SU-DHL-6 (cell line): ENCODE data around the gene CDKN1A.
A peak's percentile ranks its signal among the peaks of the same experiment; 100 is the strongest.
"Not testable (repeated sequence)": the region's sequence is repeated elsewhere in the genome, so short reads cannot be mapped to it uniquely, and the experiment has no call there.

Experiments
- H2AFZ ChIP-seq: fragments of 200-600 bp; sonication (generic); 2 replicates; pipeline ENCODE4 v1.6.1; 2014; ENCODE audit warnings: low read depth, mild to moderate bottlenecking, moderate library complexity, mixed read lengths, antibody characterized with exemption, low read length; ENCODE audit not compliant: severe bottlenecking
- H3F3A ChIP-seq: fragments of 200-600 bp; shearing (Covaris generic); 2 replicates; pipeline ENCODE4 v1.6.0; 2016; ENCODE audit warnings: antibody characterized with exemption, mild to moderate bottlenecking; ENCODE audit not compliant: insufficient read depth
- H3K27ac ChIP-seq: fragments of 200-600 bp; sonication (generic); 2 replicates; pipeline ENCODE4 v1.5.1; 2016; ENCODE audit warnings: low read depth, mild to moderate bottlenecking, low read length, moderate library complexity, mixed read lengths
- H3K27me3 ChIP-seq: fragments of 200-600 bp; sonication (generic), shearing (Covaris generic); 2 replicates; pipeline ENCODE4 v1.6.0; 2014; ENCODE audit warnings: mild to moderate bottlenecking, low read length
- H3K36me3 ChIP-seq: fragments of 200-600 bp; sonication (generic); 2 replicates; pipeline ENCODE4 v1.6.1; 2014; ENCODE audit warnings: mild to moderate bottlenecking, low read length, mixed read lengths
- H3K4me2 ChIP-seq: fragments of 300-600, 200-600 bp; shearing (Covaris generic), sonication (generic); 2 replicates; pipeline ENCODE4 v1.6.0; 2014; ENCODE audit warnings: low read length, low read depth, mild to moderate bottlenecking; ENCODE audit not compliant: poor library complexity, severe bottlenecking
- H3K4me3 ChIP-seq: fragments of 200-600 bp; sonication (generic); 2 replicates; pipeline ENCODE4 v1.5.1; 2014; ENCODE audit warnings: antibody characterized with exemption, low read length, mild to moderate bottlenecking, mixed read lengths; ENCODE audit not compliant: insufficient read depth, poor library complexity, severe bottlenecking
- H3K79me2 ChIP-seq: fragments of 200-600 bp; sonication (generic); 2 replicates; pipeline ENCODE4 v1.6.1; 2014; ENCODE audit warnings: mild to moderate bottlenecking, low read length, moderate library complexity; ENCODE audit not compliant: insufficient read depth
- H3K9ac ChIP-seq: fragments of 200-600 bp; sonication (generic); 2 replicates; pipeline ENCODE4 v1.7.0; 2014; ENCODE audit warnings: mild to moderate bottlenecking, low read length
- H3K9me2 ChIP-seq: fragments of 200-600 bp; sonication (generic); replicated peaks from 2 replicates; pipeline ENCODE4 v1.6.1; 2014; ENCODE audit warnings: low read length; ENCODE audit not compliant: insufficient read depth
- H3K9me3 ChIP-seq: fragments of 200-600 bp; sonication (generic); 2 replicates; pipeline ENCODE4 v1.6.1; 2014; ENCODE audit warnings: low read length, mixed read lengths; ENCODE audit not compliant: insufficient read depth
- H4K20me1 ChIP-seq: fragments of 200-600 bp; sonication (generic); 2 replicates; pipeline ENCODE4 v1.6.1; 2014; ENCODE audit warnings: low read depth, mild to moderate bottlenecking, antibody characterized with exemption, low read length, moderate library complexity, mixed read lengths
- CTCF ChIP-seq: fragments of 200-600 bp; sonication (generic); IDR thresholded peaks from one replicate; pipeline ENCODE4 v1.5.1; 2017; ENCODE audit warnings: antibody characterized with exemption, mild to moderate bottlenecking, low read length, moderate library complexity; ENCODE audit not compliant: insufficient read depth, poor library complexity, severe bottlenecking
- EZH2phosphoT487 ChIP-seq: fragments of 200-600 bp; sonication (generic), shearing (Covaris generic); conservative IDR thresholded peaks from 2 replicates; pipeline ENCODE4 v1.6.1; 2018; ENCODE audit warnings: mild to moderate bottlenecking, antibody characterized with exemption, low read length, moderate library complexity, mixed read lengths

CDKN1A gene

GRCh38 chr6:36722879-36723278, 44.4 kb downstream of the CDKN1A start:
- H3K36me3 ChIP-seq = no peaks in the 10 kb centered on the region
- H3K9ac ChIP-seq = no peak overlapping the region
- H3K4me2 ChIP-seq = no peak overlapping the region
- H3K4me3 ChIP-seq = no peak overlapping the region
- H3K79me2 ChIP-seq = no peaks in the 10 kb centered on the region
- H2AFZ ChIP-seq = no peak overlapping the region
- H3K27me3 ChIP-seq = no peaks in the 10 kb centered on the region
- no peak overlapping the region for H3K27ac ChIP-seq
- TF ChIP-seq EZH2phosphoT487 (no peak), CTCF (no peak)
- no peaks in the 10 kb centered on the region for H3F3A ChIP-seq
- H3K9me3 ChIP-seq = no peaks in the 10 kb centered on the region
- no peaks in the 10 kb centered on the region for H3K9me2 ChIP-seq
- H4K20me1 ChIP-seq = no peaks in the 10 kb centered on the region

GRCh38 chr6:36723992-36724391, 45.5 kb downstream of the CDKN1A start:
- not testable (repeated sequence) for H3K79me2 ChIP-seq, H3K4me2 ChIP-seq, H2AFZ ChIP-seq, H3K36me3 ChIP-seq, H4K20me1 ChIP-seq, H3K4me3 ChIP-seq, H3K9ac ChIP-seq, H3K27ac ChIP-seq, H3F3A ChIP-seq, H3K9me3 ChIP-seq, H3K9me2 ChIP-seq, H3K27me3 ChIP-seq

- Histone ChIP-seq H3K9ac (no peak overlapping the region), H2AFZ (no peak overlapping the region), H3K9me3 (no peaks in the 10 kb centered on the region), H3K79me2 (no peaks in the 10 kb centered on the region), H3K27ac (no peak overlapping the region), H3K4me3 (no peak overlapping the region), H3F3A (no peaks in the 10 kb centered on the region), H4K20me1 (no peaks in the 10 kb centered on the region), H3K36me3 (no peaks in the 10 kb centered on the region), H3K9me2 (no peaks in the 10 kb centered on the region), H3K27me3 (no peaks in the 10 kb centered on the region), H3K4me2 (no peak overlapping the region)
- peak; percentile 67 for TF ChIP-seq CTCF
- TF ChIP-seq EZH2phosphoT487 = no peak
Observed at GRCh38 chr6:36724514-36725390, 46.2 kb downstream of the CDKN1A start.

GRCh38 chr6:36725581-36725980, 47.1 kb downstream of the CDKN1A start:
- Histone ChIP-seq H4K20me1 (no peaks in the 10 kb centered on the region), H2AFZ (no peak overlapping the region), H3K27ac (no peak overlapping the region), H3F3A (no peaks in the 10 kb centered on the region), H3K9me2 (no peaks in the 10 kb centered on the region), H3K9me3 (no peaks in the 10 kb centered on the region), H3K9ac (no peak overlapping the region), H3K4me2 (no peak overlapping the region), H3K27me3 (no peaks in the 10 kb centered on the region), H3K79me2 (no peaks in the 10 kb centered on the region), H3K36me3 (no peaks in the 10 kb centered on the region), H3K4me3 (no peak overlapping the region)
- no peak for TF ChIP-seq CTCF
- TF ChIP-seq EZH2phosphoT487 = no peak
